GM12872 (cell line): ENCODE measurements around the gene SLC6A7.

Experiments
- TF ChIP-seq, protein P1 (sequence below): IDR thresholded peaks from 3 replicates; pipeline ENCODE4 v1.5.1; 2011; ENCODE audit warnings: low read depth, mild to moderate bottlenecking, low read length, moderate library complexity; ENCODE audit not compliant: insufficient read depth

Gene SLC6A7

DNA sequence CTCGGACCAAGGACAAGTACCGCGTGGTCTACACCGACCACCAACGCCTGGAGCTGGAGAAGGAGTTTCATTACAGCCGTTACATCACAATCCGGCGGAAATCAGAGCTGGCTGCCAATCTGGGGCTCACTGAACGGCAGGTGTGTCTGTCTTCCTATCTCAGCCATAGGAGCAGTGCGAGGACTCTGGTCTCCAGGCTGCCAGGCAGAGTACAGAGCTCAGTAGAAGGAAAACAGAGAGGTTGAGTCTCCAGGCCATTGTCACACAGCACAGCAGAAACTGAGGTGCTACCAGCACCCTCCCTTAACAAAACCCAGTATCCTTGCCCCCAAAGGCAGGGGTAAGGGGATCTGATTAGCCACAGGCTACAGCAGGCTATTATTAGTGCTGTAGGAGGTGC is 7.1 kb upstream of the SLC6A7 start:
- TF ChIP-seq, protein P1, sequence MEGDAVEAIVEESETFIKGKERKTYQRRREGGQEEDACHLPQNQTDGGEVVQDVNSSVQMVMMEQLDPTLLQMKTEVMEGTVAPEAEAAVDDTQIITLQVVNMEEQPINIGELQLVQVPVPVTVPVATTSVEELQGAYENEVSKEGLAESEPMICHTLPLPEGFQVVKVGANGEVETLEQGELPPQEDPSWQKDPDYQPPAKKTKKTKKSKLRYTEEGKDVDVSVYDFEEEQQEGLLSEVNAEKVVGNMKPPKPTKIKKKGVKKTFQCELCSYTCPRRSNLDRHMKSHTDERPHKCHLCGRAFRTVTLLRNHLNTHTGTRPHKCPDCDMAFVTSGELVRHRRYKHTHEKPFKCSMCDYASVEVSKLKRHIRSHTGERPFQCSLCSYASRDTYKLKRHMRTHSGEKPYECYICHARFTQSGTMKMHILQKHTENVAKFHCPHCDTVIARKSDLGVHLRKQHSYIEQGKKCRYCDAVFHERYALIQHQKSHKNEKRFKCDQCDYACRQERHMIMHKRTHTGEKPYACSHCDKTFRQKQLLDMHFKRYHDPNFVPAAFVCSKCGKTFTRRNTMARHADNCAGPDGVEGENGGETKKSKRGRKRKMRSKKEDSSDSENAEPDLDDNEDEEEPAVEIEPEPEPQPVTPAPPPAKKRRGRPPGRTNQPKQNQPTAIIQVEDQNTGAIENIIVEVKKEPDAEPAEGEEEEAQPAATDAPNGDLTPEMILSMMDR, result no peak

GRCh38 chr5:150183436-150183835 is 6.4 kb upstream of the SLC6A7 start:
- TF ChIP-seq, protein P1, result no peak

DNA sequence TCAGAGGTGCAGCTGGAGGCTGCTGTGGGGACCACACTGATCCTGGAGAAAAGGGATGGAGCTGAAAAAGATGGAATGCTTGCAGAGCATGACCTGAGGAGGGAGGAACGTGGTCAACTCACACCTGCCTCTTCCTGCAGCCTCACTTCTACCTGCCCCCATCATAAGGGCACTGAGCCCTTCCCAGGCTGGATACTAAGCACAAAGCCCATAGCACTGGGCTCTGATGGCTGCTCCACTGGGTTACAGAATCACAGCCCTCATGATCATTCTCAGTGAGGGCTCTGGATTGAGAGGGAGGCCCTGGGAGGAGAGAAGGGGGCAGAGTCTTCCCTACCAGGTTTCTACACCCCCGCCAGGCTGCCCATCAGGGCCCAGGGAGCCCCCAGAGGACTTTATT is 5.9 kb upstream of the SLC6A7 start:
- TF ChIP-seq, protein P1, result no peak

DNA sequence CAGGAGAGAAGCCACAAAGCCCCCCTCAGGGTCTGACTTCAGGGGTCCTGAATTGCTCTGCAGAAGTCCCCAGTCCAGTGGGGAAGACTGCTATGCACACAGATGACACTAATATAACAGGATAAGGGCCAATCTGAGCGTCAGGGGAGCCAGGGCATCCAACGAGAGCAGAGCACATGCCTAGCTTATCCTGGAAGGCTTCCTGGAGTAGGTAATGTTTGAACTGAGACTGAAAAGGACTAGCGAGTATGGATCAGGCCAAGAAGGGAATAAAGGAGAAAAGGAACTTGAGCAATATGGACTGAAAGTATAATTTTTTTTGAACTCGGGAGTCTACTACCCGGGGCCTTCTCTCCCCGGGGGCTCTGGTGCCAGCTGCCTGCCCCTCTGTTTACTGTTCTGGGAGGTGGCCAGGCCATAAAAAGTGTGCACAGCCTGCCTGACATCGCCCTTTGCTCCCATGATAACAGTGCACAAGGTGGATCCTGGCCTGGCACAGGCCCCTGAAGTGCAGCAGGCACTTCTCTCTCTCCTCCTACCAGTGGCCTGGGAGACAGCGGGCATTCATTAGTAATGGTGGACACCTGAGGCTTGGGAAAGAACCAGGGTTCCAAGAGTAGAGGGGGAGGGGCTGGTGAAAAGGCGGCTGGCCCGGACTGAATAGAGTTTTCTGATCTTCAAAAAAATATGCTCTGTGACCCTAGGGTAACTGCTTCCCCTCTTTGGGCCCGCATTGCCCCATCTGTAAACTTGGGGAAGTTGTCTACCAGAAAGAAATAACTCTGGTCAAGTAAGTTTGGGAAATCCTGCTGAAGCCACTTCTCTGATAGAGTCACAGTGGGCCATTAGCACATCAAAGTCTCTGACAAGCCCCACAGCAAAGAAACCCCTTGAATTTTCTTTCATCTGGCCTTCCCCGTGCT is 4.6 kb upstream of the SLC6A7 start:
- TF ChIP-seq, protein P1, result no peak

GRCh38 chr5:150186137-150186536 is 3.7 kb upstream of the SLC6A7 start:
- TF ChIP-seq, protein P1, result no peak

DNA sequence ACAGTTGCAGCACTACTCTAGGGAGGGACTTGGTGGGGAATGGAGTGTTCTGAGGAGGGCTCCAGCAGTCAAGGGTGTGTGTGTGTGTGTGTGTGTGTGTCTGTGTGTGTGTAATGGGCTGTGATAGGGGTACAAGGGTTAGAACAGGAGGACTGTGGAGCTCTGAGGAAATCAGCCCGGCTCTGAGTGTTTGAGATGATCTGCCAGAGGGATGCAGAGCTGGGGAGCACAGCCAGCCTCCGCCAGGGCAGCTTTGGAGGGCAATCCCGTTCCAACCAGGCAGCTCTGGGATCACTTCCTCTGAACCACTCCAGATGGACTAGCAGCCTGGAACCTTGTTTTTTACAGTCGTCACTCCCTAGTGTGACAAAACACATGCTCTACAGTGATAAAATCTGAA is 3.0 kb upstream of the SLC6A7 start:
- TF ChIP-seq, protein P1, result no peak

DNA sequence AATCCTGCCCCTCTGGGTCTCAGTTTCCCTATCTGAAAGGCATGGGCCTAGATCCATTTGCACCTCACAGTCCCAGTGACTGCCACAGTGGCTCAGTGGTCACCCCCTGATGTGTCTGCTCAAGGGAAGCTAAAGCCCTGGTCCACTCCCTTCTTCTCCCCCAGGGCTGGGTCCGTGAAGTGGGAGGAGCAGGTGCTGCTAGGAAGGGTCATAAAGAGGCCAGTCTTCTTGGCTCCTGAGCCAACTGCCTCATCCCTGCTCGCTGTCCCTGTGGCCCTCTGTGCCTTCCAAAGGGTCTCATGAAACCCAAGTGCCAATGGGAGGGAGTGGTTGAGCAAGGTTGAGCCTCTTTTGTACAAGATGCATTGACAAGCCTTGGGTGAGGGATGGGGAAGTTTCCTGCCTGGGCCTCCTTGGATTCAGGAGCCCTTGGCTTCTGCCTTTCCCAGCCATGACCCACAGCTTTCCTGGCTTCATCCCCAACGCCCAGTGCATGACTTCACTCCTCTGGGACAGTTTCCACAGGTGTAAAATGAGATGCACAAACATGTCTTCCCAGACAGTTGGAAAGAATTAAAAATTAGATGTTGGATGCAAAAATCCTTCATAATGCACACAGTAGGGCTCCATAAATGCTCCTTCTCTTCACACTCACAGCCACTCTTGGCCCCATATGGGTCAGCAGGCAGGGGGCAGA is 1.6 kb upstream of the SLC6A7 start:
- TF ChIP-seq, protein P1, result no peak
